ENCODE results near the gene HAPSTR1.

GRCh38 chr16:9060225-9060624 is 31.2 kb upstream of the HAPSTR1 start:
- TF ChIP-seq CTCF (IDR thresholded peaks at IDR 0.05): no peak
- no peak for TF ChIP-seq POLR2A (IDR thresholded peaks at IDR 0.05)

All from body of pancreas (tissue), 4 donors.